Stomach smooth muscle (tissue), 2 donors: ENCODE results near the gene ADK.
"Not testable (repeated sequence)": the region's sequence is repeated elsewhere in the genome, so short reads cannot be mapped to it uniquely, and the experiment has no call there.

Source experiments
- H3K27ac ChIP-seq: one replicate; pipeline ENCODE4 v1.7.0; 2013; ENCODE audit warnings: mild to moderate bottlenecking, low read length, inconsistent platforms
- H3K27me3 ChIP-seq, 2 donors: one replicate each; pipeline ENCODE4 v1.7.0; 2013; ENCODE audit warnings: low read length in 2 of 2; ENCODE audit not compliant: insufficient read depth in 2 of 2, control insufficient read depth in 1 of 2
- H3K36me3 ChIP-seq, 2 donors: one replicate each; pipeline ENCODE4 v1.7.0; 2013; ENCODE audit warnings: low read length in 2 of 2; ENCODE audit not compliant: control insufficient read depth in 2 of 2, insufficient read depth in 2 of 2
- H3K4me1 ChIP-seq: one replicate; pipeline ENCODE4 v1.7.0; 2013; ENCODE audit warnings: low read length; ENCODE audit not compliant: control insufficient read depth, insufficient read depth
- H3K4me3 ChIP-seq, 2 donors: one replicate each; pipeline ENCODE4 v1.7.0; 2013; ENCODE audit warnings: low read length in 2 of 2
- H3K9ac ChIP-seq, 2 donors: one replicate each; pipeline ENCODE4 v1.7.0; 2013; ENCODE audit warnings: low read length in 2 of 2, mild to moderate bottlenecking in 1 of 2
- H3K9me3 ChIP-seq, 2 donors: one replicate each; pipeline ENCODE4 v1.7.0; 2013; ENCODE audit warnings: low read length in 2 of 2; ENCODE audit not compliant: control insufficient read depth in 2 of 2
- donor health status: healthy.
- donor health status: Pancreatic carcinoma.

Gene ADK

DNA sequence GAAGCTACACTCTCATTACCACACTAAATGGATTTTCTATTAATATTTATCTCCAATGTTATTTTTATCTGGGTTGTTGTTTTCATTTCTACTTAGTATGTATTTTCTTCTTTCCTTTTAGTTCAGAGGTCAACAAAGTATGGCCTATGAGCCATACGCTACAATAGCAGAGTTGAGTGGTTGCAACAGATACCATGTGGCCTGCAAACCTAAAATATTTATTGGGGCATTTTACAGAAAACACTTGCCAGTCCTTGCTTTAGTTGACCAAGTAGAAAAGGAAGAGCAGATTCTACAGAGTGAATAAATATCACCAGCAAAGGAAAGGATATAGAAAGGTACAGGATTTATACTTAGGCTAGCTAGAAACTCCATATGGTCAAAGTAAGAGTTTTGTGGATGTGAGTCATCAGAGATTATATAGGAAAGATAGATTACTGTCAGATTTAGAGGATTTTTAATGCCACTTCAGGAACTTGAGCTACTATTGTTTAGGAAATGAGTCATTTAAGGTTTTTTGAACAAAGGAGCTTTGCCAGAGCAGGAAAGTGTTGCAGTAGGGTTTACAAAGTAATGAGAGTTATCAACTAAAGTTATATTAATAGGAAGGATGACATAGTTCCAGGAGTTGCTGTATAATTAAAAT lies 352.1 kb downstream of the ADK start:
- Histone ChIP-seq H3K27ac (no peak overlapping the region), H3K36me3 (no peaks in the 10 kb centered on the region), H3K4me1 (no peaks in the 10 kb centered on the region), H3K27me3 (no peaks in the 10 kb centered on the region), H3K4me3 (no peak overlapping the region), H3K9ac (no peak overlapping the region), H3K9me3 (no peaks in the 10 kb centered on the region)

DNA sequence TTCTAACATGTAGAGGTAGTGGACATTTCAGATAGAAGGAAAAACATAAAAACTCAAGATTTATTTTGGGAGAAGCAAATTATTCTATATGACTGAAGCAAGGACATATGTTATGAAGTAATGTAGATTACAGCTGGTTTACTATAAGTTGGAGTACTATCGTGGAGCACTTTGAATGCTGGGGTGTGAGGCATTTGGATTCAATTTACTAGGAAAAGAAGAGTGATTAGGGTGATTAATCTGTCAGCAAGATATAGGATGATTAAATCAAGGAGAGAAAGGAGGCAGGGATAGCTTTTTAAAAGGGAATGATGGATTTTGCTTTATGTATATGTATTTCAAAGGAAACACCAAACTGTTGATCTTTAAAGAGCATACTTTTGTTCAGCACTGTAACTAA lies 356.9 kb downstream of the ADK start:
- Histone ChIP-seq H3K27me3 (no peaks in the 10 kb centered on the region), H3K4me1 (no peaks in the 10 kb centered on the region), H3K4me3 (no peak overlapping the region), H3K9ac (no peak overlapping the region), H3K9me3 (peaks cover 0 to 3% of the 10 kb centered on the region in 2 donors), H3K36me3 (no peaks in the 10 kb centered on the region), H3K27ac (no peak overlapping the region)

DNA sequence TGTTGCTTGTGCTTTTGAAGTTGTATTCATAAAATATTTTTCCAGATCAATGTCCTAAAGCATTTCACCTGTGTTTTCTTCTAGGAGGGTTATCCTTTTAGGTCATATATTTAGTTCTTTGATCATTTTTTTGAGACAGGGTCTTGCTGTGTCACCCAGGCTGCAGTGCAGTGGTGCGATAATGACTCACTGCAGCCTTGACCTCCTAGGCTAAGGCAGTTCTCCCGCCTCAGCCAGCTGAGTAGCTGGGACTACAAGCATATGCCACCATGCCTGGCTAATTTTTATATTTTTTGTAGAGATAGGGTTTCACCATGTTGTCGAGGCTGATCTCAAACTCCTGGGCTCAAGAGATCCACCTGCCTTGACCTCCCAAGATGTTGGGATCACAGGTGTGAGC lies 359.6 kb downstream of the ADK start:
- no peak overlapping the region for H3K27ac ChIP-seq
- no peak overlapping the region for H3K4me3 ChIP-seq
- no peaks in the 10 kb centered on the region for H3K27me3 ChIP-seq
- H3K9ac ChIP-seq = no peak overlapping the region
- H3K9me3 ChIP-seq = peaks cover 0 to 3% of the 10 kb centered on the region in 2 donors
- H3K36me3 ChIP-seq = no peaks in the 10 kb centered on the region
- H3K4me1 ChIP-seq = no peaks in the 10 kb centered on the region

DNA sequence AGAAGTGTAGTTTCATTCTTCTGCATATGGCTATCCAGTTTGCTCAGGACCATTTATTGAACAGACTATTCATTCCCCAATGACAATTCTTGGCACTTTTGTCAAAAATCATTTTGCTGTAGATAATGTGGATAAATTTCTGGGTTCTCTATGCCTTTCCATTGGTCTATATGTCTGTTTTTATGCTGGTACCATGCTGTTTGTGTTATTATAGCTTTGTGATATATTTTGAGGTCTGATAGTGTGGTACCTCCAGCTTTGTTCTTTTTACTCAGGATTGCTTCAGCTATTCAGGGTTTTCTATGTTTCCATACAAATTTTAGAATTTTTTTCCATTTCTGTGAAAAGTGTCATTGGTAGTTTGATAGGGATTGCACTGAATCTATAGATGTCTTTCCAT lies 360.0 kb downstream of the ADK start:
- no peak overlapping the region for H3K9ac ChIP-seq
- H3K27ac ChIP-seq = no peak overlapping the region
- no peaks in the 10 kb centered on the region for H3K4me1 ChIP-seq
- no peak overlapping the region for H3K4me3 ChIP-seq
- no peaks in the 10 kb centered on the region for H3K36me3 ChIP-seq
- peaks cover 0 to 3% of the 10 kb centered on the region in 2 donors for H3K9me3 ChIP-seq
- no peaks in the 10 kb centered on the region for H3K27me3 ChIP-seq

DNA sequence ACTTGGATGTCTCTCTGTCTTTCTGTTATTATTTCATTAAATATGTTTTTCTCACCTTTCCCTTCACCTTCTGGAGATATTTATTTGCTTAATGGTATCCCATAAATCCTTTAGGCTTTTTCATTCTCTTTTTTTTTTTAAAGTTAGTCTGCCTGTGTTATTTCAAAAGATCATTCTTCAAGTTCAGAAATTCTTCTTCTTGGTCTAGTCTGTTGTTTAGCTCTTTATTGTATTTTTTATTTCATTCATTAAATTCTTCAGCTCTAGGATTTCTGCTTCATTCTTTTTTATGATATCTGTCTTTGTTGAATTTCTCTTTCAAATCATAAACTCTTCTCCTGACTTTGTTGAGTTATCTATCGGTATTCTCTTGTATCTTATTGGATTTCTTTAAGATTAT lies 363.3 kb downstream of the ADK start:
- H3K9ac ChIP-seq = no peak overlapping the region
- H3K36me3 ChIP-seq = no peaks in the 10 kb centered on the region
- no peak overlapping the region for H3K4me3 ChIP-seq
- H3K4me1 ChIP-seq = no peaks in the 10 kb centered on the region
- H3K27ac ChIP-seq = no peak overlapping the region
- no peaks in the 10 kb centered on the region for H3K27me3 ChIP-seq
- H3K9me3 ChIP-seq = peaks cover 0 to 3% of the 10 kb centered on the region in 2 donors

DNA sequence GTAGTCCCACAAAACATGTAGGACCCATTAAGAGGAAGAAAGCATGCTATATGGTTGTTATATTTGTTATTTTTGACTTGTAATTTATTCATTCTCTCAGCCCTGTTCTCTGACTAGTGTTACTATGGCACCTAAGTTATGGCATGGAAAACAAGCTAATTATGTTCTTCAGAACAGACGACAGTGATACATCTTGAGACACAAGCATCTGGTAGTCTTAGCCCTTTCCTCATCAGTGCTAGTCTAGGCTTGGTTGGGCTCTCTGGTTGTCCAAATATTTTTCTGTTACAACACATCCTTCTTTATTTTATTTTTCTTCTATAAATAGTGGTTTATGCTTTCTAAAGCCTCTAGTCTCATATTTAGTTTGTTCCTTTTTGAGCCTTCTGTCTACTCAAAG lies 367.0 kb downstream of the ADK start:
- Histone ChIP-seq H3K9ac (no peak overlapping the region), H3K9me3 (no peaks in the 10 kb centered on the region), H3K4me1 (no peaks in the 10 kb centered on the region), H3K27me3 (no peaks in the 10 kb centered on the region), H3K4me3 (no peak overlapping the region), H3K36me3 (no peaks in the 10 kb centered on the region), H3K27ac (no peak overlapping the region)

DNA sequence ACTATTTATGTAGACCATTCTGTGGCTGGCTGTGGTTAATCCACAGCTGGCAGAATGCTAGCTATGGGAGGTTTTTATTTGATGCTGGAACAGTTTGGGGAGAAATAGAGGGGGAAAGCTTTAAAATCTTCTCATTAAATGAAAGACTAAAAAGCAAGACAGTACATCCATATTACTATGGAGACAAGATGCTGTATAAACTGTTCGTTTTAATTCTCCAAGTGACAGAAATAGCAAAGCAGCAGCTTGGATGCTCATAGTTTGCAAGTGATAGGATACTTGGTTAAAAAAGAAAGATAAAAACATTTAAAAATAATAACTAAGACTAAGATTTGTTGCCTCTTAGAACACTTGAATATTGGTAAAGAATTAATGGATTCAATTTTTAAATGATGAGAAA lies 370.5 kb downstream of the ADK start:
- no peaks in the 10 kb centered on the region for H3K4me1 ChIP-seq
- no peak overlapping the region for H3K9ac ChIP-seq
- no peaks in the 10 kb centered on the region for H3K36me3 ChIP-seq
- H3K4me3 ChIP-seq = no peak overlapping the region
- no peak overlapping the region for H3K27ac ChIP-seq
- H3K27me3 ChIP-seq = no peaks in the 10 kb centered on the region
- H3K9me3 ChIP-seq = no peaks in the 10 kb centered on the region

DNA sequence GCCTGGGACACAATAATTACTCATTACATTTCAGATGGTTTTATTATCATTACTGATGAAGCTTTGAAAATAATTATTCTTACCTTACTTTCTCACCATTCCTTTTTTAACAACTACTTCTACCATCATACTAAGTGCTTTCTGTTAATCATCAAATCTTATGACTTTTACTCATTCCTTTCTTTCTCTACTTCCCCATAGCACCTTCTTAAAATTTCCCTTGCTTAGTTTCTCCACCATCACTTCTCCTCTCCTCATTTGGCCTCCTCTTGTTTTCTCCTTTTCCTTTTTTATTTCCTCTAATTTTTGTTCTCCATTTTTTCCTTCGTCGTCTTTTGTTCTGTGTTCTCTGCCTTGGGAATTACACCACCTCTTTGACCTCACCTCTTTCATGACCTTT lies 372.2 kb downstream of the ADK start:
- Histone ChIP-seq H3K9ac (no peak overlapping the region), H3K27me3 (no peaks in the 10 kb centered on the region), H3K9me3 (no peaks in the 10 kb centered on the region), H3K27ac (no peak overlapping the region), H3K4me1 (no peaks in the 10 kb centered on the region), H3K36me3 (no peaks in the 10 kb centered on the region), H3K4me3 (no peak overlapping the region)

DNA sequence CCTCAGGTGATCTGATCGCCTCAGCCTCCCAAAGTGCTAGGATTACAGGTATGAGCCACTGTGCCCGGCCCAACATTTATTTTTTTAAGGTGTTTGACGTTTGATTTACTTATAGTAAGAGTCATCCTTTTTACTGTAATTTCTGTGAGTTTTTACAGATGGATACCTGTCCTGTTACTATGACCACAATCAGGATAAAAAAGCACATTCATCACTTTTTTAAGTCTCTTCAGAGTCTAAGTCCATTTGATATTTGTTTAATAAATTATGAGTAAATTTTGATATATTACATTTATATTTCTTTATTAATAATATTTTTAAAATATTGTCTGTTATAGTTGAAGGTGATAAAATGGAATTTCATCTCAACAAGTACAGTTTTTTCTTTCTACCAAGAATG lies 374.9 kb downstream of the ADK start:
- no peaks in the 10 kb centered on the region for H3K9me3 ChIP-seq
- H3K27me3 ChIP-seq = no peaks in the 10 kb centered on the region
- H3K4me1 ChIP-seq = no peaks in the 10 kb centered on the region
- no peak overlapping the region for H3K27ac ChIP-seq
- H3K4me3 ChIP-seq = no peak overlapping the region
- no peak overlapping the region for H3K9ac ChIP-seq
- no peaks in the 10 kb centered on the region for H3K36me3 ChIP-seq

DNA sequence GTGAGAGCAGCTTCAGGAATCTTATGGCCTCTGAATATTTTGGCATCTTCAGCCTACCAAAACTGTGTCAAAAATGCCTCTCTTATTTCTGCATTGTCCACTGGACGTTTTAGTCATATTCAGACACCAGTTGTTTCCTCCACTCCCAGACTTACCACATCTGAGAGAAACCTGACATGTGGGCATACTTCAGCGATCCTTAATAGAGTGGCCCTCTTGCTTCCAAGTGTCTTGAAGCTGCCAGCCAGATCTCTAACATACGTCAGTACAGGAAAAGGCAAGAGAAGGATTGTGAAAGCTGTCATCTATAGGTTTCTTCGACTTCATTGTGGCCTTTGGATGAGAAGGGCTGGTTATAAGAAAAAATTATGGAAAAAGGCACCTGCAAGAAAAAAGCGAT lies 376.6 kb downstream of the ADK start:
- H3K36me3 ChIP-seq, H3K27me3 ChIP-seq, H3K4me1 ChIP-seq, H3K27ac ChIP-seq, H3K9me3 ChIP-seq, H3K9ac ChIP-seq, H3K4me3 ChIP-seq: not testable (repeated sequence)

DNA sequence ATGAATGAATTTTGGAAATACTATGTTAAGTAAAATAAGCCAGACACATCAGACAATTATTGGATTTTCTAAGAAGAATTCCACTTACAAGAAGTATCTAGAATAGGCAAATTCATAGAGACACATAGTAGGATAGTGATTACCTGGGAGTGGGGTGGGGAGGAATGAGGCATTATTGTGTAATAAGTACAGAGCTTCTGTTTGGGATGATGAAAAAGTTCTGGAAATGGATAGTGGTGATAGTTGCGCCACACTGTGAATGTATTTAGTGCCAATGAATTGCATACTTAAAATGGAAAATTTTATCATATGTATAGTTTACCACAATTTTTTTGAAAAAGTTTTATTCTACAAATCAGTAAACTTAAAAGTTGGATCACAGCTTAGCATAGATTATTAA lies 378.2 kb downstream of the ADK start:
- no peaks in the 10 kb centered on the region for H3K4me1 ChIP-seq
- no peaks in the 10 kb centered on the region for H3K9me3 ChIP-seq
- H3K9ac ChIP-seq = no peak overlapping the region
- H3K4me3 ChIP-seq = no peak overlapping the region
- H3K27me3 ChIP-seq = no peaks in the 10 kb centered on the region
- H3K27ac ChIP-seq = no peak overlapping the region
- no peaks in the 10 kb centered on the region for H3K36me3 ChIP-seq
